GM21576 (cell line): ENCODE measurements around the gene GRAMD2B.

ENCODE experiments used
- ATAC-seq: cut with Tn5 transposase; IDR thresholded peaks from one replicate; pipeline ENCODE4 v1.9.1; 2021; ENCODE audit warnings: mild to moderate bottlenecking, moderate library complexity; ENCODE audit not compliant: unreplicated experiment

The GRAMD2B gene

DNA sequence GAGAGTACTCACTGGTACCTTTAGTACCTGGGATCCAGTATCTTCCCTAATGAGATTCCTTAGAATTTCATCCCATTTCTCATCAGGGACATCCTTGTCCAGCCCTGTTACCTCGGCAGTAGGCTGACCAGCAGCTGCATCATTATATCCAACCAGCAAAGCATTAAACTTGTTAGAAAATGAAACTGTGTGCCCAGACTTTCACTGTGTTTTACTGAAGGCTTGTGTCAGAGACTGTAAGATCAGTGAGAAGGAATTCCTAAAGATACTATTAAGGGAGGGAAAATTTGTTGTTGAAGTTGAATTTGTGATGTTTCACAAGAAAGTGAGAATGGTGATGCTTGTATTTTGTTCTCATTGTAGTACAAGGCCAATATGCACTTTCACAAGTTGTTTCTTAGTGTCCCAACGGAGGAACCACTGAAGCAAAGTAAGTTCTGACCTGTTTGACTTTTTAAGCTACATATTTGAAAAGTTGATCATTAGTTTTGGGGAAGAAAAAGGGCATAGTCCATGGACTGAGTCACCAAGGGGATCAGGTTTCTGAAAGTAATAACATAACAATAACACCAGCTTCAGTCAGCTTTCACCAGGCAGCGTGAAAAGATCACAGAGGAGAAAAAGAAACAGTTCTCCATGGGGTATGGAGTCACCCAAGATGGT, 48.8 kb downstream of the GRAMD2B start:
- ATAC-seq, result no peak

DNA sequence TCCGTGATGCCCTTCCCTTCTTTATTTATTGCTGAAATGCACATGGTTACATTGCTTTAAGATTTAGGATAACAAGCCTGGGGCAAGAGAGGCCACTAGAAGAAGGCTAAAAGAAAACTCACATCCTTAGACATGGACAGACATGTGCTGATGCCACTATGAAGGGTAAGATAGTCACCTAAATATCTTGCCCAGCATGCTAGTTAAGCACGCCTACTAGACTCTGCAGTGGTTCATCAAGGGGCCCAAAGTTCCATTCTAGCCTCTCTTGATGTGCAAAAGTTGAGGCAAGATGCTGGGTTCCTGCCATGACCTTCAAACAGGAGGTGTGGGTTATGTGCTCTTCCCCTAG, 49.3 kb downstream of the GRAMD2B start:
- no peak for ATAC-seq

DNA sequence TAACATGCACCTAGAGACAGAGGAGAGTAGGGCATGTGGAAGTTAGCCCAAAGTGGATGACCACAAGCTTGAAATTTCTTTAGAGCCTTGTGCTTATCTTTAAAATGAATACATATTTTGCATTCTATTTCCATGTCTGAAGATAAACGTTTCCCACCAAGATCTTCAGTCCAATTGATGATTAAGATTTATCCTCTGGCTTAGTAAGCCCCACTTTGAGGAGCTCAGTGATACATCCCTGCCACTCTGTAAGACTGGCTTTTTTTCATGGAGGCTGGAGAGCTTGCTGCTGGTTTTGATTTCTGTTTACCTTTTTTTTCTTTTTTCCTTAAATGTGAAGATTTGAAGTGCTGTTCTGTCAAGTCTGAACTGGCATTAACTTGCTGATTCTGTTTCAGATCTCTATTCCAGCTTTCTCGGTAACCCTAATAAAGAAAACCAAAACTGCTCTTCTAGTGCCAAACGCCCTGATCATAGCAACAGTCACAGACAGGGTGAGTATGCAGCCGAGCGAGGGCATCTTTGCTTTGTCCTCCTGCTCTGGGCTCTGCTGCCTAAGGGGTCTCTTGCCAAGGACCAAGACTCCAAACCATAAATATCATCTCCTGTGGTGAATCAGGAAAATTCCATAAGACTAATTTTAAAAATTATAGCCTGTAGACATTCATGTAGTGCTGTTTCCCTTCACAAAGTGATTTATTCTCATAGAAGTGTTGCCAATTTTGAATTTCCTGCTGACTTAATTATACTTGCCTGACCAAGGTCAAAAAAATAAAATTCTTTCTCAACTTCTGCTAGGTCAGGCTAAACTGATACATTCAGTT, 54.3 kb downstream of the GRAMD2B start:
- ATAC-seq, result no peak

DNA sequence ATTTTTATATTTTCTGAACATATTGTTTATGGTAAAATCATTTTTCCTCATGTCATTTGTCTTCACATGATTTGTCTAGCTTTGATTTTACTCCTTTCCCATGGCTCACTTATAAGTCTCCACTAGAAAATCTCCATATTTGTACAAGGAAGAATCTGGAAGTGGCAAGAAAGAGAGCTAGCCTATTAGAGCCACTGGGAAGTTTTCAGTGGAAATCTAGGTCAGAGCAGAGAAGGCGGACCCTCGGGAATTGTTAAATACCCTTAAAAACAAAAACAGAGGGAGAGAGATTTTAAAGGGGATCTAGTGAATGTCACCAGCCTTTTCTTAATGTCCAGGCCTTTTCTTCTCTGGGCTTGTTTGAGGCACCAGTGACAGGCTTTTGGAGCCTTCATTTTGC, 56.6 kb downstream of the GRAMD2B start:
- no peak for ATAC-seq

DNA sequence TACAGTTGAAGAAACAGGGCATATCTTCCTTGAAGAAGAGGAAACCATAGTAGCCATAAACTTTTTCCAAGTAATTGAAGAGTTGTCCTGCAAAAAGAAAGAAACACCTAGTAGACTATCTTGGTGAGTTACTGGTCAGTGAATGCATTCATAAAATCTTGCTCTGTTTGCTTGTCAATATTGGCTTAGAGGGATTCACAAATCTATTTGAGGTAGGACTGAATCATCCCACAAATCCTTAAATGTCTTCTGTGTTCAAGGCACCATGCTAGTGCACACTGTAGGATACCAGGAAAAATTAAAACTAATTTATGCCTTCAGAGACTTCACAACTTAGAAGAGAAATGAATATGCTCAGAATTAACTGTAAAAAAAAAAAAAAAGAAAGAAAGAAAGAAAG, 57.6 kb downstream of the GRAMD2B start:
- no peak for ATAC-seq

DNA sequence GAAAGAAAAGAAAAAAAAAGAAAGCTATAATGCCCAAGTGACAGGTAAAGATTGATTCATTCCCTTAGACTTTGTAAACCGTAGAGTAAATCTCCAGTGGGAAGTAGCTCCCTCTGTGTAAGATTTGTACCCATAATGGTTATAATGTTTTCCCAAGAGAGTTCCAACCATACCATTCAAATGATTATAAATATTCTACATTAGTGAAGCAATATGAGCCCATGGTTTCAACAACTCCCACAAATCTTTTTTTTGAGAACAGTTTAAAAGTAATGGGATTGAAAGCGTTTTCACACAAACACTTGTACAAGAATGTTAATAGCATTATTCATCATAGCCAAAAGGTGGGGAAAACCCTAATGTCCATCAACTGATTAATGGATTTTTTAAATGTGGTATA, 58.0 kb downstream of the GRAMD2B start:
- no peak for ATAC-seq

DNA sequence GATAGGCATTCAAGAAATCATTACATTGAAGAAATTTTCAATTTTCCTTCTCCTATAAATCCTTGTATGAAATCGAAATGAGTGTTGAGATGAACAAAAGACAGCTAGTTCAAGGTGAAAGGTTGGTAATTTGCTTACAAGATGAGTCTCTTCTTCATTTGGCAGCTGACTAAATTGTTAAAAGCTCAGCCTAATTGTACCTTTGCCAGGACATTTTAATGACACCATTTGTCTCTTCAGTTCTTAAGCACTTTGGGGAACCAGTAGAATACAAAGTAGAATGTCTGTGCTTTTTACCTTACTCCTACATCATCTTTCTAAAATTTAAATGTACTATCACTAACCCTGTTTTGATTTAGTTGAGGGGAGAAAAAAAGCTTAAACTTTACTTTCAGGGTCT, 59.4 kb downstream of the GRAMD2B start:
- ATAC-seq, result no peak

DNA sequence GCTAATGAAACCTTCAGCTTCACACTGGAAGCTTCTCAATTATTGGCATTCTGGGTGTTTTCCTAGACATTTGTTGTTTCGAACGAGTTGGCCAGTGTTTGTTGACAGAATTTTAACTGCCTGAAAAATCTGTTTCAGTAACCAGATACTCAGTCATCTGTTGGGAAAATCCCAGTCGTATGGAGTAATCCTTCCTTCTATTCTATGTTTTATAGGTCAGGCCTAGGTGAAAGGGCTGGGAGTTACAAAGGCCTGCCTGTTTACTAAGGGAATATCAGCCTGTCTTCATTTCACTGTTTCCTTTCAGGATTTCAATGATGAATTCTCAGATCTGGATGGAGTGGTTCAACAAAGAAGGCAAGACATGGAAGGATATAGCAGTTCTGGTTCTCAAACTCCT, 59.9 kb downstream of the GRAMD2B start:
- ATAC-seq, result no peak

DNA sequence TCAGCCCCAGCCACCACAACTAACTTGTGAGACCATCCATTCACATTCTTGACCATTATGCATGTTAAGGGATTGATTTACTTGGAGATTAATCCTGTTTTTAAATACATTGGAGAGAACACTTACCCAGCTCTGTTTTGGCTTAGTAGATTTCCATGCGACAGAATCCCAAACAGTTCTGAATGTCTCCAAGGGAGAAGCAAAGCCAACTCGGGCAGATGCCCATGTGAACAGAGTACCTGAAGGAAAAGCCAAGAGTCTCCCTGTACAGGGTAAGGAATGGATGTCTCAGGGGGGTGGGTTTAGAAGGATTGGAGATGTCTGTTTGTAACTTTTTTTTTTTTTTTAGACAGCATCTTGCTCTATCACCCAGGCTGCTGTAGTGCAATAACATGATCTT, 61.0 kb downstream of the GRAMD2B start:
- no peak for ATAC-seq

DNA sequence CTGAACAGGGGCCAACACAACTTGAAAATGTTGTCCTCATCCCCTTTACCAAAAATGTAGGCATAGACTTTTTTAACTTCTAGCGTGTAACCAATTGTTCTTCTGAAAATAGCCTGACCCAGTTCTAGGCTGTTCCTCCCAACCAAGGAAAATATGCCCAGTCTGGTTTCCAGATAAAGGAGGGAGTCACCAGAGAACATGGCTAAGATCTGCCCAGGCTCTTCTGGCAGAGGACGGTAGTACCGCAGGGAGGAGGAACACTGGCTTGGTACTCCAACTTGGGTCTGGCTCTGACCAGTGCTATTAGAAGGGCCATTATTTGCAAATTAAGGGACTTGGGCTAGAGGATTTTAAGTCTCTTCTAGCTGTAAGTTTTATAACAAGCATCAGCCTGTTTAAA, 63.1 kb downstream of the GRAMD2B start:
- ATAC-seq, result no peak

DNA sequence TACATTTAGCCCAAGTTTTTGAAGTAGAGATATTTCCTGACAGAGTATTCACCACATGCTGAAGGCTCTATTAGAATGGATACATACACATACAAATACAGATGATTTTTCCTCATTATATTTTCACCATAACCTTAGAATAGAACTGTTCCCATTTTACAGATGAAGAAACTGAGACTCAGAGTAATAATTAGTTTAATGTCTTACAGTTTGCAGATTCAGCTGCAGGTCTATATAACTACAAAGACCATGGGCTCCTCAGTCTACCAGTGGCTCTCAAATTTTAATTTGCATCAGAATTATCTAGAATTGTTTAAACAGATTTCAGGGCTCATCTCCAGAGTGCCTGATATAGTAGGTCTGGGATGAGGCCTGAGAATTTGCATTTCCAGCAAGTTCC, 64.4 kb downstream of the GRAMD2B start:
- no peak for ATAC-seq

DNA sequence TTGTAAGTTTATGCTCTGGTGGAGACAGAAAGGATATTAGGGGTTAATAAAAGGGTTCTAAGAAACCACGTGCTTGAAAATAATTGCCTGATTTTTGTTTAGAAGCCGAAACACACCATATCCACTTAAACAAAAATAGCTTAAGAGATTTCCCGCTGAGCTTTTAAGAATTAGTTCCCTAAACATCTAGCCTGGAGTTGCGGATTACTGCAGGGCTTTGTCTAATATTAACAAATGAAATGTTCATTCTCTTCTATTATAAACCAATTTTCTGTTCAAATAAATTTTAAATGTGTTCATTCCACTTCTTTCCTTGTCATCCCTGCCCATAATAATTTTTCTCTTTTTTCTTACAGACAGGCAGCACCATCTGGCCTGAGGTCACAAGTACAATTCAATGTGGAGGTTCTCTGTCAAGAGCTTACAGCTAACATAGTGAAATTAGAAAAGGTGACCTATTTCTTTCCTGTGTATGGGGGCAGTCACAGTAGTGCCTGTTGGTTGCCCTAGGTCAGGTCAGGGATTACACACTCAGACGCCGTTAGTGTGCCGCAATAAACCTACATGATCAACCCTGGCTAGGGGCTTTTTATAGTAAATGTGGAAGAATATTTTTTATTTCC, 65.3 kb downstream of the GRAMD2B start:
- ATAC-seq, result no peak

DNA sequence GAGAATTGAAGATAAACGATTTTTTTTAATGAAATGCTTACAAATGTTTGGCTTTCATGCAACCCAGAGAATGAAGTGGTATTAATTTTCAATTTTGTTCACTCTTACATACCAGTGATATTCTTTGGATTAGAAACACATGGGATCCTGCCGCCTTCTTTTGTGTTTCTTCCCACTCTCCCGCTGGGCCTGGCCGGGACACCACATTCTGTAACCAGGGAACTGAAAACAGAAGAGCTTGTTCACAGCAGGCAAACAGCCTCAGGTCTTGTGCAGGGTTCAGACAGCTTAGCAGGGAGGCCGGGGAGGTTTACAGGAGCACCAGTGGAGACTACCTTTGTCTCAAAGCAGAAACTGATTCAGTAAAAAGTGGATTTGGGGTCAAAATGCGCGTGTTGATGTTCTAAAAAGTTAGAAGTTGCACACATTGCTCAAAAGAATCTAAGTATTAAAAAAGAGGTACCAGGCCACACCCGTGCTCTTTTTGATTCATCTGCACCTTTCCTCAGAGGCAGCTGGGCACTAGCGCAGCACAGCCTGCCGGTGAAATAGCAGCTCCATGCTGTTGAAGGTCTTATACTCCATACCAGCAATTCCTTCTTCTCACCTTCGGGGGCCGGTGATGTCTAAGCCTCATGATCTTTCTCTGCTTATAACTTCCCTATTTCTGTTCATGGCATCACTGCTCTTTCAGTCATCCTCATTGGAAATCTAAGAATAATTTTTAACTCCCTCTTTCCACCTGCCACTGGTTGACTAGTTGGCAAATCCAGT, 67.1 kb downstream of the GRAMD2B start:
- no peak for ATAC-seq

DNA sequence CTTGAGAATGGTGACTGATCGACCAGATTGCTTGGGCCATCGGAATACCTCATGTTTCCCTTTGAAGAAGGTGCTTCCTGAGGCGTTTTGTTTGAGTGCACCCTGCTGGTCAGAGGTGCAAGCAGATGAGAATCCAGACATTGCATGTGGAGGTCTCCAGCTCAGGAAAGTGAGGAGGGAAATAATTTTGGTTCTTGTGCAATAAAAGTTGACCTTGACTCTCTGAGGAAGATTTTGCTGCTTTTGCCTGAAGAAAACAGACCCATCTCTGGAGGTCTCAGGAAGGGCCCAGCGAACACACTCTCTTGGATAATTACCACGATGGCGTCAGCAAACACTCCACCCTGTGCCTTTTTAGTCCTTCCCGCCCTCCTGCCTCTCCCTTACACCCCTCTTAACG, 69.7 kb downstream of the GRAMD2B start:
- ATAC-seq, result no peak

DNA sequence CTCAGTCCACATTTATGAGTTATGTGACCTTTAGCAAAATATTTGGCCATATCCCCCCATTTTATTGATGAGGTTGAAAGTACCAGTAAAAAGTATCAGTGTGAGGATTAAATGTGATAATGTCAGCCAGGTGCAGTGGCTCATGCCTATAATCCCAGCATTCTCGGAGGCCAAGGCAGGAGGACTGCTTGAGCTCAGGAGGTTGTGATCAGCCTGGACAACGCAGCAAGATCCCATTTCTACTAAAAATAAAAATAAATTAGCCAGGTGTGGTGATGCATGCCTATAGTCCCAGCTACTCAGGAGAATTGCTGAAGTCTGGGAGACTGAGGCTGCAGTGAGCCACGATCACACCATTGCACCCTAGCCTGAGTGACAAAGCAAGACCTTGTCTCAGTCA, 71.2 kb downstream of the GRAMD2B start:
- no peak for ATAC-seq

DNA sequence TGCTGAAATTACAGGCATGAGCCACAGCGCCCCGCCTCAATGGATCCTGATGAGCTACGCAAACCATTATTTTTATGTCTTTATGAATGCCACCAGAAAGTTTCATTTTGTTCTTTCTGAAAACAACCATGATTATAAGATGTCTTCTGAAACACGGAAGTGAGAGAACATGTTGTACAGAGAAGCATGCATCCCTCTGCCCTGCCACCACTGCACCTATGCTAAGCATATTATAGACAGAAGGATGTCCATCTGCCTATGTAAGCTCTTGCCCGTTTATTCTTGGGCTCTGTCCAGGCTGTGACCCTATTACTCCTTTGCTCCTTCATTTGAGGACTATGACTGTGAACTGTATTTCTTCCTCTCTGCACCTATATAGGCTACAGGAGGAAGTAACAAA, 74.3 kb downstream of the GRAMD2B start:
- ATAC-seq, result no peak

DNA sequence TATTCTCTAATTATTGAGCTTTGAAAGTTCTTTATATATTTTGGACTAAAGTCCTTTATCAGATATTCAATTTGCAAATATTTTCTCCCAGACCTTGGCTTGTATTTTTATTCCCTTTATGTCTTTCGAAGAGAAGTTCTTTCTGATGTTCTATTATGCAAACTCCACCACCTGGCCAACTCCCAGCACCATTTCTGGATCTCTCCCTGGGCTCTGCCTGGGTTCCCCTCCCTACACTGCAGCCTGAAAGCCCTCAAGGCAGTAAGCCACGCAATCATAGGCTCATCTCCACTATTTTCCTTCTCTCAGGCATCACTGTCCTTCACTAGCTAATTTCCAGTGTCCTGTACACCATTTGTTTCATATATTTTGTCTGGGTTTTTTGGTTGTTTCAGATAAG, 76.1 kb downstream of the GRAMD2B start:
- no peak for ATAC-seq

DNA sequence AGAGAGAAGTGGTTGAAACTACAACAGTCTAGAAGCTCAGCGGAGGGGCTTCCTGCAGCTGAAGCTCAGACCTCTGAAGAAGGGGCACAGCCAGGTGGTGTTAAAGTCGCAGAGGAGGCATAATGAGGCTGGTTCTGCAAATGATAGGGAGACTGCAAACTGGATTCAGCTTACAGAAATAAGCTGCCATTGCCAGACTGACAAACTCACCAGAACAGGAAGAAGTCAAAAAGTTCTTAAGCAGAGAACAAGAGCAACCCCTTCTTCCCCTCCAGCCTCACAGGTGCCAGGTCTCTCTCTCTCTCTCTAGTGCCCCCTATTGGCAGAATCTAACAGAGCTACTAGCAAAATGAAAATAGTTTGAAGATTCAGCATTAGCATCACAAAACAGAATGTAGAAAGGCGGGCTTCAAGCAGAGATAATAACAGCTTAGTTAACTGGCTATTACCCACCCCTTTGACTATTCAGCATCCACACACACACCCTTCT, 76.7 kb downstream of the GRAMD2B start:
- ATAC-seq, result peak; percentile 76

DNA sequence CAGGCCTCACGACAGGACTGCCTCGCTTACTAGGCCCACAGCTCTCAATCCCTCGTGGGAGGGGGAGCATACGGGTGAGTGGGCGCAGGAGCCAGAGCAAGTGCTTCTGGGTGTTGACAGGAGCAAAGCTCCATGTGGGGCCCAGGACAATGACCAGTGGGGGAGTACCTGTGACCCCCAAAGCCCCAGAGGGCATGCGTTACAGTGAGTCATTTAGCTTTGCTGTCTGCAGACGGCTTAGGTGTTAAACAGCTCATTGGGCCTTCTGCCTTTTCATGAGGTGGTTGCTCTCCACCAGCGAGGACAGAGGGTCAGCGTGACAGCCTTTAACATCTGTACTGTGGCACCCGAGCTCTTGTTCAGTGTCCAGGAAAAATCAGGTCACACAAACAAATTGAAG, 78.2 kb downstream of the GRAMD2B start:
- ATAC-seq, result no peak

DNA sequence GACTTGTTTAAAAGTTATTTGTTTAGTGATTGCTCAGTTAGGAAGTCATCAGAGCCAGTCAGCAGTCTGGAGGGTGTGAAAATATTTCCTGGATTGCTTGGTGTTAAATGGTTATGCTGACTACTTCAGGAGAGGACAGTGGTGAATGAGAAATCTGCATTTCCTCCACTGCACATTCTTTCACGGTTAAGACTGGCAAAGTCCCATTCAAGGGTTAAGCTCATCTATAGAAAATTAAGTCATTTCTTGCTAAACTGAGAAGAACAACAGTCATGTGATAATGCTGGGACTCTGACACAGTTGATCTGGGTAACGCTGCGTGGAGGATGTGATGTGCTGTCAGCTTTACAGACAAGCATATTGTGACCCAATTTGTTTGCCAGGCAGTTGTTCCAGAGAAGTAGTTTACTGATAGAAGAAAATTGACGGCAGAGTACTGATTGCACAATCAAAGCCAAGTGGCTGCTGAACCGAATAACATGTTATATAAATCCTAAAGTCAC, 80.4 kb downstream of the GRAMD2B start:
- ATAC-seq, result no peak

DNA sequence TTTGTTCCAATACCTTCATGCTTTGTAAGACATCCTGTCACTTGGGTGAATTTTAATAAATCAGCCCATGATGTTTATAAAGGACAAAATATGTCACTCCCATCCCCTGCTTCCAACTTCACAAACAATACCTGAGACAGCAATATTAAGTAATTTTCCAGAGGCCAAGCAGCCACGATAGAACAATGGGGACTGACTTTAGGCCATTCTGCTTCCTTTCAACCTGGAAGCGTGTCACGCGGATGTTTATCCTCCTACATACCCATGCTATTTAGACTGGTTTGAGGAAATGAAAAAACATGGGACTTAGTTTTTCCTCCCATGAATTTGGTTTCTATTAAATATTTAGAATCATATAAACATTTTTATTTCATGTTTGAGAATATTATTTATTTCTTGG, 82.9 kb downstream of the GRAMD2B start:
- no peak for ATAC-seq
